Measurements from ENCODE around the gene WWOX.

The WWOX gene

DNA sequence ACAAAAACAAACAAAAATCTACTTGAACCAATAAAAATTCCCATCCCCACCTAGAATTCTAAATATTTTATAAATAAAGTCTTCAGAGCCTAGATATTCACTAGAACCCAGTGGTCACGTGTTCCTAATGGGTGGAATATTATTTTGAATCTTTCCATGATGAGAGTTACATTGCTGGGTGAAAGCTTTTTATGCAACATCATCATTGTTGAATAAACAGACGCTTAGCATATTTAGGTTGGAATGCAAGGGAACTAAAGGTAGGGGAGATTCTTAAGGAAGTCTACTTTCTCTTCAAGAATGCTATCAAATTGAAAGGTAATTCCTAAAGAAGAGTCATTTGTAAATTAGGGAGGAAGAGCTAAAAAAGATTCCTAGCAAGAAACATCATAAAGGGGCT, 723.1 kb downstream of the WWOX start:
- no peak for TF ChIP-seq CTCF (IDR thresholded peaks at IDR 0.05; ENCODE audit: control insufficient read depth, insufficient read depth, low read depth, low read length, missing control alignments)
- H3K4me3 ChIP-seq (ENCODE audit: control insufficient read depth, low read depth, low read length) = no peak overlapping the region
- no peak for DNase-seq (ENCODE audit: low read depth)

DNA sequence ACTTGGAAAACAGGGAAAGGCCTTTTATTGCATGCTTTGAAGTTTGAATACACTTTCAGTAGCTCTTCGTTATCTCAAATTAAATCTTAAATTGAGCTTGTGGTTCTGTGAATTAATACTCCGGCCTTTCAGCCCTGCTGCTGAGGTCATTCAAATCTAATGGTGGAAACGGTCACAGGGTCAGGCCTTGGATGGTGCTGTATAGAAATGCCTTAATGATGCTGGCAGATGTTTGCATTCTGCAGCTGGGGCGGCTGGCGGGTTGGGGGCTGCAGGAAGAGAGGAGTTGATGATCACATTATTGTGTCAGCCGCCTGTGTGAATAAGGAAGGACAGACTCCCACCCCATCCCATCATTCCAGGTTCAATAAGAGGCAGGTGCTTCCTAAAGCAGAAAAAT, 723.6 kb downstream of the WWOX start:
- H3K4me3 ChIP-seq (ENCODE audit: control insufficient read depth, low read depth, low read length) = no peak overlapping the region
- no peak for TF ChIP-seq CTCF (IDR thresholded peaks at IDR 0.05; ENCODE audit: control insufficient read depth, insufficient read depth, low read depth, low read length, missing control alignments)
- no peak for DNase-seq (ENCODE audit: low read depth)

DNA sequence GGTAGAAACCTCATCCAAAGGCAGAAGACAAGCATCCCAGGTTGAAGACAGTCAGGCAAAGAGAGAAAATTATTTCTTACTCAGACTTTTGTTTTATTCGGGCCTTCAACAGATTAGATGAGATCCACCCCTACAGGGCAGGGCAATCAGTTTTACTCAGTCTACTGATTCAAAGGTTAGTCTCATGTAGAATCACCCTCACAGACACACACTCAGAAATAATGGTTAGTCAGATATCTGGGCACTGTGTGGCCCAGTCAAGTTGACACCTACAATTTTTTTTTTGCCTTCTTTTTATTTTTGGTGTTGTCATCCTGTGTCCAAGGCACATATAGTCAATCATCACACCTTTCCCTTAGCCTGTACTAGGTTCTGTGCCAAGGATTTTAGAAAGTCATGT, 729.8 kb downstream of the WWOX start:
- TF ChIP-seq CTCF (IDR thresholded peaks at IDR 0.05; ENCODE audit: control insufficient read depth, insufficient read depth, low read depth, low read length, missing control alignments) = no peak
- no peak overlapping the region for H3K4me3 ChIP-seq (ENCODE audit: control insufficient read depth, low read depth, low read length)
- DNase-seq (ENCODE audit: low read depth) = no peak

GRCh38 chr16:78830599-78830998, 731.1 kb downstream of the WWOX start:
- DNase-seq (ENCODE audit: low read depth) = no peak
- H3K4me3 ChIP-seq (ENCODE audit: control insufficient read depth, low read depth, low read length) = no peak overlapping the region
- TF ChIP-seq CTCF (IDR thresholded peaks at IDR 0.05; ENCODE audit: control insufficient read depth, insufficient read depth, low read depth, low read length, missing control alignments) = no peak

DNA sequence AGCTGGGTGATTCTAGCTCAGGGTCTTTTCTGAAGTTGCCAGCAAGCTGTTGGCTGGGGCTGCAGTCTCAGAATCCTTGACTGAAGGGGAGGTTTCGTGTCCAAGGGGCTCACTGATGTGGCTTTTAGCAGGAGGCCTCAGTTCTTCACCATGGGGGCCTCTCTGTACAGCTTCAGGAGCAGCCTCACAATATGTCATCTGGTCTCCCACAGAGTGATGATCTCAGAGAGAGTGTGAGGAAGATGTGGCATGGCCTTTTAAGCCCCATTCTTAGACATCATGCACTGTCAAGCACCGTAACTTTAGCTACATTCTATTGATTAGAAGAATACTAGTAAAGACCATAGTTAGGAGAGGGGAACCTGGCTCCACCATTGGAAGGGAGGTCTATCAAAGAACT, 732.6 kb downstream of the WWOX start:
- DNase-seq (ENCODE audit: low read depth) = no peak
- H3K4me3 ChIP-seq (ENCODE audit: control insufficient read depth, low read depth, low read length) = no peak overlapping the region
- TF ChIP-seq CTCF (IDR thresholded peaks at IDR 0.05; ENCODE audit: control insufficient read depth, insufficient read depth, low read depth, low read length, missing control alignments) = no peak

DNA sequence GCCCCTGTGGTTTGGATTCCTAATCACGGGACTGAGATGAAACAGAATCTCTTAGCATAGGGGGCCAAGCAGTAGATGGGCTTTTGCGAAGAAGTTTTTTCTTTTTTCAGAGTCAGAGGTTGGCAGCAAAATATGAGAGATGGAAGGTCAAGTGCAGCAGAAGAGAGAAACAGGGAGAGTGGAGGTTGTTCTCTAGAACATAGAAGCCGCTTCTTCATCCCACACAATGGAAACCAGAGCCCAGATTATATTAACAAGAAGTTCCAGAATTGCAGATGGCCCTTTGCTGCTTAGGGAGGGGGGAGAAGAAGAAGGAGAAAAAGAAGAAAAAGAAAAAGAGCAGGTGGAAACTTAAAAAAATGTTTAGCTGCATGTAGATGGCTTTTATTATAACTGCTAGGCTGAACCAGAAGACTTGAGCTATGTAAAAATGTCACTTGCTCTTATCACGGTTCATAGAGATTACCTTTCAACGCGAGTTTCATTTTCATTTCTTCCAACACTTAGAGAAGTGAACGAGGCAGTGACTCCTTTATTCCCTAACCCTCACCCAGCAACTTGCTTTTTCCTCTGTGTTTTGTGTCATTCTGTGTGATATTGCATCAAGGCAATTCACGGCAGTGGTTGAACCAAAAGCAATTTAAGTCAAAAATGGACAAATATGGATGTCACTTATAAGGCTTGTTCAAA, 737.5 kb downstream of the WWOX start:
- H3K4me3 ChIP-seq (ENCODE audit: control insufficient read depth, low read depth, low read length) = no peak overlapping the region
- no peak for TF ChIP-seq CTCF (IDR thresholded peaks at IDR 0.05; ENCODE audit: control insufficient read depth, insufficient read depth, low read depth, low read length, missing control alignments)
- DNase-seq (ENCODE audit: low read depth) = no peak

- H3K4me3 ChIP-seq (ENCODE audit: control insufficient read depth, low read depth, low read length) = no peak overlapping the region
- TF ChIP-seq CTCF (IDR thresholded peaks at IDR 0.05; ENCODE audit: control insufficient read depth, insufficient read depth, low read depth, low read length, missing control alignments) = no peak
- DNase-seq (ENCODE audit: low read depth) = no peak
These were observed 738.3 kb downstream of the WWOX start for GRCh38 chr16:78837706-78838105.
